Stimulated activated CD4-positive, alpha-beta T cell treated with anti-CD3 and anti-CD28 coated beads, TNF-alpha, amount 100 ng/mL, for 24 hours (primary cell): ENCODE results near the gene CD19.
A peak's percentile ranks its signal among the peaks of the same experiment; 100 is the strongest.
"Not testable (repeated sequence)": the region's sequence is repeated elsewhere in the genome, so short reads cannot be mapped to it uniquely, and the experiment has no call there.

Experiments
- DNase-seq, 3 experiments: peaks; one replicate each; pipeline ENCODE4 v3.0.0-alpha.2; 2020; ENCODE audit warnings: low read depth in 3 of 3

The CD19 gene

GRCh38 chr16:28936784-28937155, 5.0 kb downstream of the CD19 start:
- no peak for DNase-seq

GRCh38 chr16:28937222-28937876, 5.6 kb downstream of the CD19 start:
- no peak for DNase-seq

- DNase-seq: no peak
Measured at GRCh38 chr16:28938721-28939120, 7.0 kb downstream of the CD19 start.

GRCh38 chr16:28939825-28940224, 8.1 kb downstream of the CD19 start:
- not testable (repeated sequence) for DNase-seq

- DNase-seq: no peak
Measured at GRCh38 chr16:28943281-28943680, 11.5 kb downstream of the CD19 start.

GRCh38 chr16:28946681-28947080, 14.9 kb downstream of the CD19 start:
- no peak for DNase-seq

- peak; percentile 98 to 100 (median 100) for DNase-seq
Measured at GRCh38 chr16:28950648-28951409, 19.1 kb downstream of the CD19 start, which contains the start of gene NFATC2IP. Gene NFATC2IP, plus strand, starts transcription at chr16:28950937. Its CDS starts 75 bp downstream, at chr16:28951012.

- DNase-seq: peak in 1 of 3 experiments; percentile 38
Measured at GRCh38 chr16:28951410-28951943, 19.7 kb downstream of the CD19 start.

GRCh38 chr16:28958216-28958615, 26.4 kb downstream of the CD19 start:
- DNase-seq: no peak

GRCh38 chr16:28958836-28959235, 27.1 kb downstream of the CD19 start:
- no peak for DNase-seq

GRCh38 chr16:28964072-28964471, 32.3 kb downstream of the CD19 start:
- DNase-seq: no peak

GRCh38 chr16:28964496-28964895, 32.7 kb downstream of the CD19 start:
- no peak for DNase-seq

- DNase-seq: no peak
Measured at GRCh38 chr16:28967156-28967555, 35.4 kb downstream of the CD19 start.

- DNase-seq: not testable (repeated sequence)
Measured at GRCh38 chr16:28969696-28970095, 37.9 kb downstream of the CD19 start.

GRCh38 chr16:28974007-28974436, 42.3 kb downstream of the CD19 start:
- DNase-seq: peak in 1 of 3 experiments; percentile 36

- DNase-seq: peak; percentile 90 to 95 (median 91)
Measured at GRCh38 chr16:28974437-28975157, 42.8 kb downstream of the CD19 start, which contains the start of gene SPNS1. Gene SPNS1, plus strand, starts transcription at chr16:28974778. Its CDS starts 374 bp downstream, at chr16:28975152.

GRCh38 chr16:28975158-28975599, 43.4 kb downstream of the CD19 start:
- no peak for DNase-seq

GRCh38 chr16:28977703-28978662, 46.2 kb downstream of the CD19 start:
- no peak for DNase-seq

GRCh38 chr16:28980330-28980729, 48.6 kb downstream of the CD19 start:
- DNase-seq: not testable (repeated sequence)

- no peak for DNase-seq
Measured at GRCh38 chr16:28980929-28981328, 49.2 kb downstream of the CD19 start.

- peak in 1 of 3 experiments; percentile 58 for DNase-seq
Measured at GRCh38 chr16:28981517-28981916, 49.7 kb downstream of the CD19 start.
